GM18520 (cell line): ENCODE data around the gene SLC37A3.

Source experiments
- ATAC-seq: cut with Tn5 transposase; IDR thresholded peaks from one replicate; pipeline ENCODE4 v1.9.1; 2021; ENCODE audit not compliant: unreplicated experiment

SLC37A3 gene

GRCh38 chr7:140402178-140402835 is 4.0 kb upstream of the SLC37A3 start:
- no peak for ATAC-seq

GRCh38 chr7:140400381-140400780 is 2.1 kb upstream of the SLC37A3 start:
- ATAC-seq, result no peak

GRCh38 chr7:140398821-140399220 is 491 bp upstream of the SLC37A3 start:
- no peak for ATAC-seq

- ATAC-seq, result no peak
These were observed 4.5 kb downstream of the SLC37A3 start for GRCh38 chr7:140393756-140394306.

- ATAC-seq, result no peak
These were observed 6.7 kb downstream of the SLC37A3 start for GRCh38 chr7:140391634-140392033.

- no peak for ATAC-seq
These were observed 7.7 kb downstream of the SLC37A3 start for GRCh38 chr7:140390466-140391190.

GRCh38 chr7:140390034-140390433 is 8.3 kb downstream of the SLC37A3 start:
- no peak for ATAC-seq

- ATAC-seq, result no peak
These were observed 8.9 kb downstream of the SLC37A3 start for GRCh38 chr7:140389445-140389844.

GRCh38 chr7:140384894-140385545 is 13.3 kb downstream of the SLC37A3 start:
- no peak for ATAC-seq

- no peak for ATAC-seq
These were observed 14.2 kb downstream of the SLC37A3 start for GRCh38 chr7:140383954-140384713.

- ATAC-seq, result no peak
These were observed 22.2 kb downstream of the SLC37A3 start for GRCh38 chr7:140375892-140376730.

GRCh38 chr7:140375323-140375722 is 23.0 kb downstream of the SLC37A3 start:
- no peak for ATAC-seq

GRCh38 chr7:140369294-140369693 is 29.0 kb downstream of the SLC37A3 start:
- no peak for ATAC-seq

GRCh38 chr7:140367528-140367927 is 30.8 kb downstream of the SLC37A3 start:
- no peak for ATAC-seq

GRCh38 chr7:140364819-140365218 is 33.5 kb downstream of the SLC37A3 start:
- no peak for ATAC-seq

- no peak for ATAC-seq
These were observed 37.6 kb downstream of the SLC37A3 start for GRCh38 chr7:140360697-140361229.

- no peak for ATAC-seq
These were observed 39.8 kb downstream of the SLC37A3 start for GRCh38 chr7:140358412-140359051.

GRCh38 chr7:140358024-140358411 is 40.3 kb downstream of the SLC37A3 start:
- ATAC-seq, result no peak

- no peak for ATAC-seq
These were observed 48.3 kb downstream of the SLC37A3 start for GRCh38 chr7:140350056-140350455.
